IMR-90 (cell line): ENCODE data around the gene GMNC. TPM values are rescaled to one million over a fixed set of nuclear protein-coding genes. Genes with fewer than 3 reads are reported as not detected.

Experiments
- ATAC-seq: fragments of 200-7000 bp; cut with Tn5 transposase; 2 replicates; pipeline ENCODE4 v1.9.1; 2020; ENCODE audit warnings: low read depth, mild to moderate bottlenecking, moderate library complexity
- BruUV-seq: library from RNA; stranded (reverse); fragments of 400-500 nt; replicated peaks from 2 replicates; lab custom pipeline; 2021; lab: Mats Ljungman, UMichigan
- CTCF ChIA-PET: fragments of 300-600 bp; formaldehyde crosslinking; extraction: SDS; loops from one replicate; lab custom pipeline; 2021; ENCODE audit warnings: antibody characterized with exemption; lab: Yijun Ruan, JAX
- POLR2A ChIA-PET: fragments of 300-600 bp; sonication (Branson Sonifier 250); formaldehyde crosslinking; loops from one replicate; lab custom pipeline; 2022; ENCODE audit warnings: antibody characterized with exemption; ENCODE audit not compliant: unreplicated experiment; lab: Charles Lee
- DNase-seq: peaks from one replicate; pipeline ENCODE4 v3.0.0; 2013
- H2AFZ ChIP-seq: replicated peaks from 2 replicates; pipeline ENCODE3; 2013; ENCODE audit warnings: low read length, mild to moderate bottlenecking; ENCODE audit not compliant: poor library complexity
- H2AK5ac ChIP-seq: 2 replicates; pipeline ENCODE4 v1.6.1; 2013; ENCODE audit warnings: low read depth, low read length, inconsistent platforms
- H2AK9ac ChIP-seq: replicated peaks from 2 replicates; pipeline ENCODE3; 2013; ENCODE audit warnings: mild to moderate bottlenecking, low read depth, low read length, moderate library complexity; ENCODE audit not compliant: poor library complexity
- H2BK120ac ChIP-seq: 2 replicates; pipeline ENCODE4 v1.6.1; 2013; ENCODE audit warnings: low read depth, low read length, inconsistent platforms
- H2BK15ac ChIP-seq: 3 replicates; pipeline ENCODE4 v1.6.1; 2013; ENCODE audit warnings: low read depth, low read length, inconsistent platforms
- H2BK20ac ChIP-seq: 2 replicates; pipeline ENCODE4 v1.6.1; 2013; ENCODE audit warnings: low read depth, mild to moderate bottlenecking, inconsistent platforms, low read length, moderate library complexity
- H2BK5ac ChIP-seq: 2 replicates; pipeline ENCODE4 v1.6.1; 2013; ENCODE audit warnings: mild to moderate bottlenecking, low read depth, low read length, inconsistent platforms; ENCODE audit not compliant: poor library complexity, severe bottlenecking
- H3K14ac ChIP-seq: replicated peaks from 2 replicates; pipeline ENCODE4 v1.6.1; 2013; ENCODE audit warnings: low read depth, low read length, inconsistent platforms
- H3K18ac ChIP-seq: 2 replicates; pipeline ENCODE4 v1.6.1; 2013; ENCODE audit warnings: low read depth, low read length, control low read depth
- H3K23ac ChIP-seq: 2 replicates; pipeline ENCODE4 v1.6.1; 2013; ENCODE audit warnings: low read depth, low read length, inconsistent platforms
- H3K27ac ChIP-seq: 2 replicates; pipeline ENCODE4 v1.5.1; 2013; ENCODE audit warnings: mild to moderate bottlenecking, control low read depth, low read length; ENCODE audit not compliant: insufficient read depth
- H3K27me3 ChIP-seq: 2 replicates; pipeline ENCODE4 v1.6.1; 2013; ENCODE audit warnings: low read length; ENCODE audit not compliant: control insufficient read depth, insufficient read depth
- H3K36me3 ChIP-seq: 2 replicates; pipeline ENCODE4 v1.6.1; 2013; ENCODE audit warnings: low read length, mixed read lengths; ENCODE audit not compliant: control insufficient read depth, insufficient read depth
- H3K4ac ChIP-seq: 2 replicates; pipeline ENCODE4 v1.6.1; 2013; ENCODE audit warnings: low read depth, low read length, inconsistent platforms
- H3K4me1 ChIP-seq: 2 replicates; pipeline ENCODE4 v1.6.1; 2013; ENCODE audit warnings: low read length, mixed read lengths; ENCODE audit not compliant: control insufficient read depth, insufficient read depth
- H3K4me2 ChIP-seq: 2 replicates; pipeline ENCODE4 v1.6.1; 2013; ENCODE audit warnings: low read depth, mild to moderate bottlenecking, control low read depth, low read length, moderate library complexity
- H3K4me3 ChIP-seq: 2 replicates; pipeline ENCODE4 v1.5.1; 2013; ENCODE audit warnings: low read depth, mild to moderate bottlenecking, control low read depth, low read length, moderate library complexity; ENCODE audit not compliant: insufficient read depth
- H3K56ac ChIP-seq: 2 replicates; pipeline ENCODE4 v1.6.1; 2013; ENCODE audit warnings: low read length, inconsistent platforms; ENCODE audit not compliant: insufficient read depth; ENCODE audit errors: extremely low read depth
- H3K79me1 ChIP-seq, 2 experiments: 2 replicates each; pipeline ENCODE4 v1.6.1; 2013; ENCODE audit warnings: low read length in 2 of 2, inconsistent platforms in 1 of 2, low read depth in 1 of 2
- H3K9ac ChIP-seq: 2 replicates; pipeline ENCODE4 v1.6.1; 2013; ENCODE audit warnings: low read depth, low read length, control low read depth
- H3K9me1 ChIP-seq: 2 replicates; pipeline ENCODE4 v1.6.1; 2013; ENCODE audit warnings: low read length, inconsistent platforms; ENCODE audit not compliant: insufficient read depth
- H3K9me3 ChIP-seq: 2 replicates; pipeline ENCODE4 v1.6.1; 2013; ENCODE audit warnings: low read length; ENCODE audit not compliant: control insufficient read depth, insufficient read depth
- H4K20me1 ChIP-seq: 2 replicates; pipeline ENCODE4 v1.6.1; 2013; ENCODE audit warnings: low read length, inconsistent platforms; ENCODE audit not compliant: insufficient read depth
- H4K5ac ChIP-seq: 2 replicates; pipeline ENCODE4 v1.6.1; 2013; ENCODE audit warnings: mild to moderate bottlenecking, low read depth, low read length, control low read depth
- H4K8ac ChIP-seq, 2 experiments: 2 replicates each; pipeline ENCODE4 v1.6.1; 2013; ENCODE audit warnings: low read depth in 2 of 2, low read length in 2 of 2, control low read depth in 1 of 2, inconsistent platforms in 1 of 2
- H4K91ac ChIP-seq: 2 replicates; pipeline ENCODE4 v1.6.1; 2013; ENCODE audit warnings: low read depth, low read length, inconsistent platforms; ENCODE audit not compliant: insufficient read depth
- CEBPB ChIP-seq: IDR thresholded peaks from 2 replicates; pipeline ENCODE4 v1.6.1; 2012; ENCODE audit warnings: low read depth, low read length, improper control_type of control experiment
- MAFK ChIP-seq: IDR thresholded peaks from 2 replicates; pipeline ENCODE4 v1.6.1; 2012; ENCODE audit warnings: low read depth, low read length, improper control_type of control experiment
- POLR2A ChIP-seq: IDR thresholded peaks from 2 replicates; pipeline ENCODE4 v1.6.1; 2012; ENCODE audit warnings: mild to moderate bottlenecking, low read depth, low read length
- RFX5 ChIP-seq: IDR thresholded peaks from 2 replicates; pipeline ENCODE4 v1.8.0; 2012; ENCODE audit warnings: low read depth, mild to moderate bottlenecking, low read length, moderate library complexity
- USF2 ChIP-seq: fragments of 150-350 bp; IDR thresholded peaks from 2 replicates; pipeline ENCODE4 v1.6.1; 2017; ENCODE audit warnings: mild to moderate bottlenecking, antibody characterized with exemption, low read length, low read depth
- WGBS, 2 experiments: methylation state at CpG; one replicate each; pipeline versions ENCODE4 v1.1.5 to v1.1.7; 2013; ENCODE audit warnings: missing lambda C conversion rate in 2 of 2; ENCODE audit not compliant: insufficient read length in 1 of 2; ENCODE audit errors: extremely low coverage in 2 of 2; 5-methylcytosine and 5-hydroxymethylcytosine counted together
- dilution Hi-C: fragments of 300-500 bp; cut with HindIII; formaldehyde crosslinking; loops from one replicate; pipeline ENCODE4 v1.14.3; 2018; ENCODE audit warnings: low sequenced_read_pairs; ENCODE audit not compliant: unreplicated experiment
- in situ Hi-C: fragments of 300-500 bp; cut with MboI; formaldehyde crosslinking; loops from 3 replicates; pipeline ENCODE4 v1.14.3; 2019; ENCODE audit warnings: low sequenced_read_pairs, inconsistent platforms, mixed read lengths
- intact Hi-C: fragments of 100-400 bp; cut with micrococcal nuclease; formaldehyde crosslinking; loops from 2 replicates; pipeline ENCODE4 v1.10.0; 2022
- polyA plus RNA-seq, 3 experiments: library from polyadenylated mRNA; depleted of rRNA; stranded (reverse); fragments of >200 nt; gene quantifications; 2 replicates each; pipeline ENCODE4 v1.2.3, GENCODE V29; 2012; ENCODE audit warnings: low replicate concordance in 1 of 3
- total RNA-seq: library from RNA; depleted of rRNA; stranded (reverse); fragments of >200 nt; gene quantifications from 2 replicates; pipeline ENCODE4 v1.2.3, GENCODE V29; 2012

The GMNC gene
- total and polyA plus RNA-seq, 2 of the 4 experiments (the other 2 are of a cell fraction): 0.15 to 0.18 TPM

- in situ Hi-C loops (no loop called here), dilution Hi-C loops (no loop called here), intact Hi-C loops (no loop called here)
- DNase-seq (no peak), ATAC-seq (no peak)
- Histone ChIP-seq H4K91ac (no peak overlapping the region), H2AK5ac (no peak overlapping the region), H3K79me1 (no peaks in the 10 kb centered on the region), H3K4ac (no peak overlapping the region), H4K20me1 (no peaks in the 10 kb centered on the region), H3K4me2 (no peak overlapping the region), H3K18ac (no peak overlapping the region), H3K27ac (no peak overlapping the region), H3K56ac (no peak overlapping the region), H3K23ac (no peak overlapping the region), H2BK5ac (no peak overlapping the region), H2BK15ac (no peak overlapping the region), H3K27me3 (no peaks in the 10 kb centered on the region), H3K9ac (no peak overlapping the region), H3K4me3 (no peak overlapping the region), H4K8ac (no peak overlapping the region), H3K9me1 (no peaks in the 10 kb centered on the region), H2AFZ (no peak overlapping the region), H2BK120ac (no peak overlapping the region), H3K9me3 (no peaks in the 10 kb centered on the region), H3K14ac (no peak overlapping the region), H3K4me1 (no peaks in the 10 kb centered on the region), H3K36me3 (no peaks in the 10 kb centered on the region), H2AK9ac (no peak overlapping the region), H2BK20ac (no peak overlapping the region), H4K5ac (no peak overlapping the region)
- BruUV-seq: no TSS peak
- TF ChIP-seq RFX5 (no peak), POLR2A (no peak), MAFK (no peak), USF2 (no peak), CEBPB (no peak)
- no CpG with 5 or more reads among the region's 2 CpGs for WGBS, 2 experiments
- ChIA-PET POLR2A (no interaction called here), CTCF (no interaction called here)
These were observed 39.8 kb upstream of the GMNC start for GRCh38 chr3:190902292-190902691.
